ENCODE data around the gene ERN1.
"Not testable (repeated sequence)": the region's sequence is repeated elsewhere in the genome, so short reads cannot be mapped to it uniquely, and the experiment has no call there.

ERN1 gene

GRCh38 chr17:64007838-64008282 is 122.1 kb downstream of the ERN1 start:
- TF ChIP-seq CTCF (IDR thresholded peaks at IDR 0.05; ENCODE audit: extremely low read depth, missing control alignments) = no peak
- no peak for DNase-seq (ENCODE audit: low spot score)

GRCh38 chr17:64007089-64007837 is 122.7 kb downstream of the ERN1 start:
- DNase-seq (ENCODE audit: low spot score) = not testable (repeated sequence)

GRCh38 chr17:64006361-64007088 is 123.4 kb downstream of the ERN1 start:
- TF ChIP-seq CTCF (IDR thresholded peaks at IDR 0.05; ENCODE audit: extremely low read depth, missing control alignments) = no peak
- DNase-seq (ENCODE audit: low spot score) = peak; percentile 9

GRCh38 chr17:64005734-64006167 is 124.2 kb downstream of the ERN1 start:
- no peak for TF ChIP-seq CTCF (IDR thresholded peaks at IDR 0.05; ENCODE audit: extremely low read depth, missing control alignments)
- no peak for DNase-seq (ENCODE audit: low spot score)

GRCh38 chr17:64004903-64005733 is 124.8 kb downstream of the ERN1 start:
- no peak for DNase-seq (ENCODE audit: low spot score)

GRCh38 chr17:64004218-64004770 is 125.7 kb downstream of the ERN1 start:
- TF ChIP-seq CTCF (IDR thresholded peaks at IDR 0.05; ENCODE audit: extremely low read depth, missing control alignments) = no peak
- DNase-seq (ENCODE audit: low spot score) = no peak

More at GRCh38 chr17:64004903-64005733, 124.8 kb downstream of the ERN1 start:
- TF ChIP-seq CTCF (IDR thresholded peaks at IDR 0.05; ENCODE audit: extremely low read depth, missing control alignments) = no peak

- TF ChIP-seq CTCF (IDR thresholded peaks at IDR 0.05; ENCODE audit: extremely low read depth, missing control alignments) = no peak
- DNase-seq (ENCODE audit: low spot score) = peak; percentile 7
Observed at GRCh38 chr17:64003526-64004121, 126.3 kb downstream of the ERN1 start.
